GM12801 (cell line): ENCODE data around the gene TACC3.

ENCODE experiments used
- TF ChIP-seq, protein P1 (sequence below): IDR thresholded peaks from one replicate; pipeline ENCODE4 v1.5.1; 2011; ENCODE audit warnings: control low read depth; ENCODE audit not compliant: insufficient read length; ENCODE audit errors: extremely low read depth

The TACC3 gene

DNA sequence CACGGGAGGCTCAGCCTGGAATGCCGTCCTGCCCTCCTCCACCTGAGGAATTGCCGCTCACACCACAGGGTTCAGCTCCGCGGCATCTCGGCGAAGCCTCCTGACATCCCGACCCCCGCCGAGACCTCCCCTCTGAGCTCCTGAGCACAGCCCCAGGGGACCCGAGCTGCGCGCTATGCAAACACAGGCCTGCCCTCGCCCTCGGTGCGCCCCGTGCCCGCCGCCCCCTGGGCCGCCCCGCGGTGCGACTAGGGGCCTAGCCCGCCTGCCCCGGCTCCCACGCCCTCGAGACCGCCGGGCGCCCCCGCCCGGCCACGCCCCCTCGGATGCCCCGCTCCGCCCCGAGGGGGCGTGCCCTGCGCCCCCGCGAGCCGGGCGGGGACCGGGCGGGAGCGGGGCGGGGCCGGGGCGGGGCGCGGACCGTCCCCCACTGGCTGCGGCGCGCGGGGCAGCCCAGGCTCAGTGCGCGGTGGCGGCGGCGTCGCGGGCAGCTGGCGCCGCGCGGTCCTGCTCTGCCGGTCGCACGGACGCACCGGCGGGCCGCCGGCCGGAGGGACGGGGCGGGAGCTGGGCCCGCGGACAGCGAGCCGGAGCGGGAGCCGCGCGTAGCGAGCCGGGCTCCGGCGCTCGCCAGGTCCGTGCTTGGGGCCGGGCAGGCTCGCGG lies 71.6 kb downstream of the TACC3 start, which contains the start of gene FGFR3:
FGFR3 (plus strand) TSS at position 462 of the 664 bp plus-strand sequence. CDS start 642 bp downstream, outside the sequence.
- TF ChIP-seq, protein P1, sequence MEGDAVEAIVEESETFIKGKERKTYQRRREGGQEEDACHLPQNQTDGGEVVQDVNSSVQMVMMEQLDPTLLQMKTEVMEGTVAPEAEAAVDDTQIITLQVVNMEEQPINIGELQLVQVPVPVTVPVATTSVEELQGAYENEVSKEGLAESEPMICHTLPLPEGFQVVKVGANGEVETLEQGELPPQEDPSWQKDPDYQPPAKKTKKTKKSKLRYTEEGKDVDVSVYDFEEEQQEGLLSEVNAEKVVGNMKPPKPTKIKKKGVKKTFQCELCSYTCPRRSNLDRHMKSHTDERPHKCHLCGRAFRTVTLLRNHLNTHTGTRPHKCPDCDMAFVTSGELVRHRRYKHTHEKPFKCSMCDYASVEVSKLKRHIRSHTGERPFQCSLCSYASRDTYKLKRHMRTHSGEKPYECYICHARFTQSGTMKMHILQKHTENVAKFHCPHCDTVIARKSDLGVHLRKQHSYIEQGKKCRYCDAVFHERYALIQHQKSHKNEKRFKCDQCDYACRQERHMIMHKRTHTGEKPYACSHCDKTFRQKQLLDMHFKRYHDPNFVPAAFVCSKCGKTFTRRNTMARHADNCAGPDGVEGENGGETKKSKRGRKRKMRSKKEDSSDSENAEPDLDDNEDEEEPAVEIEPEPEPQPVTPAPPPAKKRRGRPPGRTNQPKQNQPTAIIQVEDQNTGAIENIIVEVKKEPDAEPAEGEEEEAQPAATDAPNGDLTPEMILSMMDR, result no peak

DNA sequence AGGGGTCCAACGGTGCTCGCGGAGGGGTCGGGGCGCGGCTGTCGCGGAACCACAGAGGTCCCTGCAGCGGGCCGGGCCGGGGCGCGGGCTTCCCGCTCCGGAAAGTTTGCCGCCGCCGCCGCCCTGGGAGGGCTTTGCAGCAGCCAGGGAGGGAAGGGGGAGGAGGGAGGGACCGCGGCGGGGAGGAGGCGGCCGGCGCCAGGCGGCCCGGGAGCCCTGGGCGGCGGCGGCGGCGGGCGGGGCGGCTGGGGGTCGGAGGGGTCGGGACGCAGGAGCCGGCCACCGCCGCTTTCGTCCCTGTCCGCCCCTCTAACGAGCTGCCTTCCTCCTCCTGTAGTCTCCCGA lies 72.1 kb downstream of the TACC3 start:
- TF ChIP-seq, protein P1, result no peak

DNA sequence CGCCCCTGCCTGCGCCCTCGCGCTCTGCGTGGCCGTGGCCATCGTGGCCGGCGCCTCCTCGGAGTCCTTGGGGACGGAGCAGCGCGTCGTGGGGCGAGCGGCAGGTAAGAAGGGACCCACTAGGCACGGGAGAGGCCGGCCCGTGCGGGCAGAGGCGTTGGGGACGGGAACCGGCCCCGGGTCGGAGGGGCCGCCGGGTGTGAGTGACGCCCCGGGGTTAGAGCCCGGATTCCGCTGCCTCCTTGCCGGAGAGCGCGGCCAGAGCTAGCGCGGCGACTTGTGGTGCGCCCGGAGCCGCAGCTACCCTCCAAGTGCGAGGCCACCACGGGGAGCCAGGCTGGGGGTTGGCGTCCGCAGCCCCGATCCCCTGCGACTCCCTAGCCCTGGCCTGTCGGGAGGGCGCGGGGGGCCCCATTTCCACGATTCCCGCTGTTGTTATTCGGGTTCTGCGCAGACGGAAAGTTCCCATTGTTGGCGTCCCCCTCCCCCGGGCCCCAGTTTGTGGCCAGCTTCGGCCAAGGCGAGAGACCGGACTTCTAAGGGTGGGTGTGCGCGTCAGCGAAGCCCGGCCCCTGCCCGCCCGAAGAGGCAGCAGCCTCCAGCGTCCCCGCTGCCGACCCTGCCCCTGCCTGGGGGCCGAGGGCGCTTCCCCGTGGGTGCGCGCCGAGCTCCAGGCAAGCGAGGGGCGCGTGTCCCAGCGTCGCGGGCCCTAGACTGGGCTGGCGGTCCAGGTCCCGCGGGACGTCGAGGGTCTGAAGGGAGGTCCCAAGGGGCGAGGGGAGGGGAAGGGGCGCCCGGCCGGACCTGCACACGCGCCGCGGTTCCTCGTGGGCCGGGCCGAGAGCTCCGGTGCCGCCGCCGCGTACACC lies 72.9 kb downstream of the TACC3 start:
- TF ChIP-seq, protein P1, result no peak
